GM19193 (cell line): ENCODE data around the gene OTOR.

ENCODE experiments used
- POLR2A ChIP-seq: IDR thresholded peaks from 4 replicates; pipeline ENCODE4 v1.6.1; 2011; ENCODE audit not compliant: insufficient read depth, insufficient read length; ENCODE audit errors: extremely low read depth

Gene OTOR

GRCh38 chr20:16785226-16785625 is 37.1 kb downstream of the OTOR start:
- no peak for TF ChIP-seq POLR2A
